GM19438 (cell line): ENCODE measurements around the gene LHFPL3.
"Not testable (repeated sequence)": the region's sequence is repeated elsewhere in the genome, so short reads cannot be mapped to it uniquely, and the experiment has no call there.

Experiments used
- ATAC-seq: cut with Tn5 transposase; IDR thresholded peaks from one replicate; pipeline ENCODE4 v1.9.1; 2021; ENCODE audit warnings: low read depth; ENCODE audit not compliant: unreplicated experiment

The LHFPL3 gene

GRCh38 chr7:104563350-104563901 is 235.0 kb downstream of the LHFPL3 start:
- not testable (repeated sequence) for ATAC-seq

GRCh38 chr7:104569751-104570150 is 241.3 kb downstream of the LHFPL3 start:
- ATAC-seq, result no peak

GRCh38 chr7:104572554-104572953 is 244.2 kb downstream of the LHFPL3 start:
- ATAC-seq, result no peak

- ATAC-seq, result no peak
Measured at GRCh38 chr7:104584620-104585019, 256.2 kb downstream of the LHFPL3 start.

- not testable (repeated sequence) for ATAC-seq
Measured at GRCh38 chr7:104595591-104595990, 267.2 kb downstream of the LHFPL3 start.

GRCh38 chr7:104603957-104604356 is 275.6 kb downstream of the LHFPL3 start:
- ATAC-seq, result no peak

- no peak for ATAC-seq
Measured at GRCh38 chr7:104604706-104605105, 276.3 kb downstream of the LHFPL3 start.

GRCh38 chr7:104621321-104621720 is 292.9 kb downstream of the LHFPL3 start:
- no peak for ATAC-seq

GRCh38 chr7:104625956-104626355 is 297.6 kb downstream of the LHFPL3 start:
- no peak for ATAC-seq

GRCh38 chr7:104627516-104627915 is 299.1 kb downstream of the LHFPL3 start:
- no peak for ATAC-seq

- no peak for ATAC-seq
Measured at GRCh38 chr7:104628017-104628416, 299.6 kb downstream of the LHFPL3 start.

GRCh38 chr7:104629408-104629807 is 301.0 kb downstream of the LHFPL3 start:
- ATAC-seq, result no peak

GRCh38 chr7:104640506-104640905 is 312.1 kb downstream of the LHFPL3 start:
- ATAC-seq, result no peak

GRCh38 chr7:104642560-104642959 is 314.2 kb downstream of the LHFPL3 start:
- ATAC-seq, result no peak

- no peak for ATAC-seq
Measured at GRCh38 chr7:104643587-104644217, 315.3 kb downstream of the LHFPL3 start.

GRCh38 chr7:104650991-104651640 is 322.7 kb downstream of the LHFPL3 start:
- no peak for ATAC-seq

GRCh38 chr7:104652434-104652833 is 324.0 kb downstream of the LHFPL3 start:
- ATAC-seq, result no peak

GRCh38 chr7:104652865-104653264 is 324.5 kb downstream of the LHFPL3 start:
- ATAC-seq, result no peak

GRCh38 chr7:104653825-104654401 is 325.5 kb downstream of the LHFPL3 start:
- ATAC-seq, result no peak

- no peak for ATAC-seq
Measured at GRCh38 chr7:104655592-104655991, 327.2 kb downstream of the LHFPL3 start.

GRCh38 chr7:104656467-104656866 is 328.1 kb downstream of the LHFPL3 start:
- ATAC-seq, result no peak

GRCh38 chr7:104657134-104657533 is 328.7 kb downstream of the LHFPL3 start:
- ATAC-seq, result no peak
